ENCODE data around the gene ENAM. TPM values are rescaled to one million over a fixed set of nuclear protein-coding genes. Genes with fewer than 3 reads are reported as not detected.
A peak's percentile ranks its signal among the peaks of the same experiment; 100 is the strongest.
"Not testable (repeated sequence)": the region's sequence is repeated elsewhere in the genome, so short reads cannot be mapped to it uniquely, and the experiment has no call there.

The ENAM gene
- total RNA-seq, 1 donor from 2014 or later, result under 0.01 TPM

GRCh38 chr4:70671091-70671490, 42.5 kb downstream of the ENAM start:
- DNase-seq (ENCODE audit: low spot score in 2 of 2) (no peak), FAIRE-seq (no peak)

DNA sequence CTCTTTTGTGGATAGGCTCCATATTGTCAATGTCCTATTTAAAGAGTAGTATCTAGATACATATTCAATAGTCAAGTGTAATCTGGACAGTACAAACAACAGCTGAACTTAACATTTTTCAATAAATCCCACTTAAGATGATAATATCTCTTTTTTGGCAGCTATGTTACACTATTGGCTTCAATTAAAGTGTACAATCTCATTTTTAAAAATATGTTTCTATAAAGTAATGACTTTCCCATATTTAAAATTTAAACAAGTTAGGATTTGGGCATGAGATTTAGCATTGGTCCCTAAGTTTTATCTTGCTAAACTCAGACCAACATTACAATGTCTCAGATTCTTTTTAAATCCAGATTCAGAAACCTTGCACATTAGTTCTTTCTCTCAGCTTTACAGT, 45.6 kb downstream of the ENAM start:
- DNase-seq (ENCODE audit: low spot score in 2 of 2) (no peak), FAIRE-seq (no peak)

GRCh38 chr4:70674731-70675130, 46.2 kb downstream of the ENAM start:
- DNase-seq (ENCODE audit: low spot score in 2 of 2), result no peak
- FAIRE-seq, result no peak

DNA sequence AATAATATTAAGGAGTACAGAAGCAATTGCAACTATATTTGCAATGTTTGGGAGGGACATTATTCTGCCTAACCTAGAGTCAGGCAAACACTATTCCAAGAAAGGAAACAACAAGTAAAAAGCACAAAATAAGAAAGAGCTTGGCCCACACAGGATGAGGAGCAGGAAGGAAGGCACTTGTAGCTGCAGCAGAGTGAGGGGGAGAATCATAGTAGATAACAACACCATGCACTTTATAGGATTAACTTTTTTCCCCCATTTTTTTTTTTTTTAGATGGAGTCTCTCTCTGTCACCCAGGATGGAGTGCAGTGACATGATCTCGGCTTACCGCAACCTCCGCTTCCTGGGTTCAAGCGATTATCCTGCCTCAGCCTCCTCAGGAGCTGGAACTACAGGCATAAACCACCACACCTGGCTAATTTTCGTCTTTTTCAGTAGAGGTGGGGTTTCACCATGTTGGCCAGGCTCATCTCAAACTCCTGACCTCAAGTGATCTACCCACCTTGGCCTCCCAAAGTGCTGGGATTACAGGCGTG, 48.1 kb downstream of the ENAM start:
- FAIRE-seq (no peak), DNase-seq (ENCODE audit: low spot score in 2 of 2) (no peak)

DNA sequence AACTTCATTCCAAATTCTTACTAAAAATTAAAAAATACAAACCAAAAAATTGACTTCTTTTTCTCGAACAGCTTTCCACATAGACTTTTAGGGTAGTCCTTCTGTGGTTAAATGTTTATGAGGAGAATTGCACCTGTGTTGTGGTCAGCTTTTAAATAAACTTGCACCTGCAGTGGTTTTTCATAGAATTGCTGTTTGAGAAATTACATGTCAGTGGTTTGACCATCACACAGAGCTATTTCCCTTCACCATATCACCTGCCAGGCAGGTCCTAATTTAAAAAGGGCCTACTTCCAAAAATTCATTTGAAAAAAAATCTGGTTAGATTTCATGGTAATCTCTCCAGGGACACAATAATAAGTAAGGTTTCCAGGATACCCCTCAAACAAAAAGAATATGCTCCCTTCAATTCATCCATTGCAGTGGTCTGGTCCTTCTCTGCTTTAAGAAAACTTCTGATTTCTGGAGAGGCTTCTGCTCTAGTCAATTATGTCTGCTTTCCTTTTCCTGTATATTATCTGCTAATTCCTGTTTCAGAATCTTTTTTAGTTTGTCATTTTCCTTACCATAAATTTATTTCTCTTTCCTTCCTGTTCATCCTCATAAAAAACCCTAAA, 49.9 kb downstream of the ENAM start:
- FAIRE-seq (no peak), DNase-seq (ENCODE audit: low spot score in 2 of 2) (no peak)

GRCh38 chr4:70680934-70681333, 52.4 kb downstream of the ENAM start:
- no peak for FAIRE-seq
- no peak for DNase-seq (ENCODE audit: low spot score in 2 of 2)

DNA sequence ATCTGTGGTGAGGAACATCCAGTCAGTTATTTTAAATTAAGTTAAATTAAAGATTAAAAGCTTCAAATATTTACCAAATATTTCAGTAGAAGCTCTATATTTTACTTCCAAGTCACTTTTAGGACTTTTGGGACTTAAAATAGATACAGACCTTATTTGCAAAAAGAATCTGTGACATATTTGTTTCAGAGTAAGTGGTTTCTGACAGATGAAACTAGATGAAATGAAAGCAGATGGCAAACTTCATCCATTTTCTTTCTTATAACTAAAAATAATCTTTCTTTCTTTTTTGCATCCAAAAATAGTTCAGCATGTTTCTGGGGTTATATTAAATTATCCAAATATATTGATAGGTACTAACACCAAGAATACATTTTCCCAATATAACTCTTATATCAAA, 53.2 kb downstream of the ENAM start:
- FAIRE-seq (no peak), DNase-seq (ENCODE audit: low spot score in 2 of 2) (no peak)

GRCh38 chr4:70682142-70682541, 53.6 kb downstream of the ENAM start:
- FAIRE-seq; DNase-seq (ENCODE audit: low spot score in 2 of 2): not testable (repeated sequence)

- DNase-seq (ENCODE audit: low spot score in 2 of 2) (no peak), FAIRE-seq (no peak)
Measured at GRCh38 chr4:70687392-70687791, 58.8 kb downstream of the ENAM start.

DNA sequence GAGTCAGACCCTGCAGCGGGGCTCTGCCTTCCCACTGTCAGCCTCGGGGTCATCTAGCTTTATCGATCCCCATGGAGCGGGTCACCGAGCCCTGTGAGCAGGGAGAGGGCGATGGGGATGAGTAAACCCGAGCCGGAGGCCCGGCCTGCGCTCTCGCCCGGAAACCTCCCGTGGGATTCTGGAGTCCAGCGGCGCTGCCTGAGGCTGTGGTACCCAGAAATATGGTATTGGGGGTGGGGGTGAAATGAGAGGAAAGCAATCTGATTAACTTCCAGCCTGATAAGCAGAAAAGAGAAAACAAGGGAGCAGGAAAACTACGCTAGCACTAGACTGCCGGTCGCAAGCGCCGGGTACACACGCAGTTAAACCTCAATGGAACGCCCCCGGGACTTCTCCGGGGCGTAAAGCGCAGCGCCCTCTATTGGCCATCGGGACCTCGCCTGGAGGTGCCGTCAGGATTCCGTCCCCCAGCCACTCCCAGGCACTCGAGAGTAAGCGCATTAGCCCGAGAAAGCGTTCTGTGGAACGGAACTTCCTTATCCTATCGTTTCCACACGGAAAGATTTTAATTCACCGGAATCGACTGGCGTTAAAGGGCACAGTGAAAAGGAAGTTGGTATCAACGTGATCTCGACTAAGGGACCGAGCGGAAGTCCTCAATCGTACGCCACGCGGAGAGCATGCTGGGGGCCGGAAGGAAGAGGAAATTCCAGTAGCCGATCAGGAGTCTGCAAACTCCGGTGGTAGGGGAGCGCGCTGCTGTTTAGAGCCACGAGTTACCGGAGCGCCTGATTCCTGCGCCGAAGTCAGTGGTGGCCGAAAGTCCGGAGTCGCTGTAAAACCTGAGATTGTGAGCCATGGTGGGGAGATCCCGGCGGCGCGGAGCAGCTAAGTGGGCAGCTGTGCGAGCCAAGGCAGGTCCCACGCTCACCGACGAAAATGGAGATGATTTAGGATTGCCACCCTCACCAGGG, 59.6 kb downstream of the ENAM start, which contains the start of gene UTP3:
Gene UTP3 (plus strand): TSS at position 712 of the 974 bp plus-strand sequence. CDS start 146 bp downstream, at position 858.
- peak; percentile 68 to 84 for DNase-seq (ENCODE audit: low spot score in 2 of 2)

DNA sequence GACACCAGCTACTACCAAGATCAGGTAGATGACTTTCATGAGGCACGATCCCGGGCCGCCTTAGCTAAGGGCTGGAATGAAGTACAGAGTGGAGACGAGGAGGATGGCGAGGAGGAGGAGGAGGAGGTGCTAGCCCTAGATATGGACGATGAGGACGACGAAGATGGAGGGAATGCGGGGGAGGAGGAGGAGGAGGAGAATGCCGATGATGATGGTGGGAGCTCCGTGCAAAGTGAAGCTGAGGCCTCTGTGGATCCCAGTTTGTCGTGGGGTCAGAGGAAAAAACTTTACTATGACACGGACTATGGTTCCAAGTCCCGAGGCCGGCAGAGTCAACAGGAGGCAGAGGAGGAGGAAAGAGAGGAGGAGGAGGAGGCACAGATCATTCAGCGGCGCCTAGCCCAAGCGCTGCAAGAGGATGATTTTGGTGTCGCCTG, 60.3 kb downstream of the ENAM start:
- FAIRE-seq (no peak), DNase-seq (ENCODE audit: low spot score in 2 of 2) (no peak)

More for the DNA sequence above, 59.6 kb downstream of the ENAM start, which contains the start of gene UTP3:
- FAIRE-seq, result peak; percentile 77

DNA sequence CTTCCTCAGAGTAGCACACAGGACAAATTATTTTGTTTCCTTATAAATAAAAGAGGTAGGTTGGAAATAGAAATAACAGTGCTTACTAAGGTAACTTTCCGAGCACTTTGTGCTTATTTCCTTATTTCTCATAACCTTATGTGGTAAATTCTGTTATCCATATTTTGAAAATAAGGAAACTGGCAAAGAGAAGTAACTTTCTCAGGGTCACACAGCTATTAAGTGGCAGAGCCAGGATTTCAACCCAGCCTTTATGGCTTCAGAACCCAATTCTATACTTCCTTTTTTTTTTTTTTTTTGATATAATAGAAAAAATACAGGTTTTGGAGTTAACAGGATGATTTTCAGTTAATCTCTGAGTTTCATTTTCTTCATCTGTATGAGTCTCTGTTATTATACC, 63.1 kb downstream of the ENAM start:
- FAIRE-seq, result no peak

DNA sequence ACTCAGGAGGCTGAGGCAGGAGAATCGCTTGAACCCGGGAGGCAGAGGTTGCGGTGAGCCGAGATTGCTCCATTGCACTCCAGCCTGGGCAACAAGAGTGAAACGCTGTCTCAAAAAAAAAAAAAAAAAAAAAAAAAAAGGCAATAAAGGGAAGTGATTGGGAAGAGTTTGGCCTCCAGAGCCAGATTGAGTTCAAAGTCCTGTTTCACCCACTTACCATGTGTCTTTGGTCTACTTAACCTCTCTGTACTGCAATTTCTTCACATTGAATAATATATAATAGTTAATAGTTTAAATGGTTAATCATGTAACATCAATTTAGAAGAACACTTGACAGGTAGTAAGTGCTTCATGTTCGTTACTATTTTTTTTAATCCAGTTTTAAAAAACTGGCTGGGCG, 66.1 kb downstream of the ENAM start:
- not testable (repeated sequence) for DNase-seq (ENCODE audit: low spot score in 2 of 2); FAIRE-seq

More for the DNA sequence above, 63.1 kb downstream of the ENAM start:
- no peak for DNase-seq (ENCODE audit: low spot score in 2 of 2)

Other genes starting within 250 kb of the ENAM start
- gene SMR3B, start 245.6 kb upstream of the ENAM start, total RNA-seq, result not detected
- not detected for gene OPRPN, start 230.8 kb upstream of the ENAM start, total RNA-seq
- not detected for gene MUC7, start 156.5 kb upstream of the ENAM start, total RNA-seq
- gene AMTN, start 110.2 kb upstream of the ENAM start, total RNA-seq, result not detected
- 1.2 TPM for gene AMBN, start 36.5 kb upstream of the ENAM start, total RNA-seq
- under 0.01 TPM for gene JCHAIN, start 37.8 kb downstream of the ENAM start, total RNA-seq
- 16.3 TPM for gene UTP3, start 59.8 kb downstream of the ENAM start, total RNA-seq
- gene RUFY3, start 93.2 kb downstream of the ENAM start, total RNA-seq, result 669 TPM
- 47.3 TPM for gene GRSF1, start 211.1 kb downstream of the ENAM start, total RNA-seq

Data from frontal cortex (tissue), 4 donors.